ENCODE measurements around the gene CLCA4. TPM values are rescaled to one million over a fixed set of nuclear protein-coding genes. Genes with fewer than 3 reads are reported as not detected.

Gene CLCA4
- total and polyA plus RNA-seq, 8 donors: 0.05 to 0.36 (median 0.23) TPM; not detected in 5

DNA sequence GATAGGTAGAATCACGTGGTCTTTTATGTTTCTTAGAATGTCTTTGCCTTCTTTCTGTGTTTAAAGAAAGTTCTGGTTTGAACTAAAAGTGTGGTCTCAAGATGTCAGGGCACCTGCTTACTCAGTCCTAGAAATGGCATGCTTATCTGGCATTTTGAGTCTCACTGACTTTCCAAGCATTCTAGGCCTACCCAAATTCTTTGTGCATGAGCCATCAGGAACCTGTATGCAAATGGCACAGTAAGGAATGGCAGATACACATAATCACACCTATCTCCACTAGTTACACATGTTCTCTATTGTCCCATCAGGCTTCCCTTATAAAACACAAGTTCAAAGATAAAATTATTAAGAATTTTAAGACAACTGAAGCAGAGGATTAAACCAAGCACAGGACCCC lies 29.5 kb upstream of the CLCA4 start:
- DNase-seq (no peak), ATAC-seq (peak; percentile 90)
- Histone ChIP-seq H3K4me3 (no peak overlapping the region), H3K27ac (no peak overlapping the region), H3K9me3 (no peaks in the 10 kb centered on the region), H3K36me3 (no peaks in the 10 kb centered on the region), H3K27me3 (no peaks in the 10 kb centered on the region), H3K4me1 (no peaks in the 10 kb centered on the region)
- TF ChIP-seq, protein P1, sequence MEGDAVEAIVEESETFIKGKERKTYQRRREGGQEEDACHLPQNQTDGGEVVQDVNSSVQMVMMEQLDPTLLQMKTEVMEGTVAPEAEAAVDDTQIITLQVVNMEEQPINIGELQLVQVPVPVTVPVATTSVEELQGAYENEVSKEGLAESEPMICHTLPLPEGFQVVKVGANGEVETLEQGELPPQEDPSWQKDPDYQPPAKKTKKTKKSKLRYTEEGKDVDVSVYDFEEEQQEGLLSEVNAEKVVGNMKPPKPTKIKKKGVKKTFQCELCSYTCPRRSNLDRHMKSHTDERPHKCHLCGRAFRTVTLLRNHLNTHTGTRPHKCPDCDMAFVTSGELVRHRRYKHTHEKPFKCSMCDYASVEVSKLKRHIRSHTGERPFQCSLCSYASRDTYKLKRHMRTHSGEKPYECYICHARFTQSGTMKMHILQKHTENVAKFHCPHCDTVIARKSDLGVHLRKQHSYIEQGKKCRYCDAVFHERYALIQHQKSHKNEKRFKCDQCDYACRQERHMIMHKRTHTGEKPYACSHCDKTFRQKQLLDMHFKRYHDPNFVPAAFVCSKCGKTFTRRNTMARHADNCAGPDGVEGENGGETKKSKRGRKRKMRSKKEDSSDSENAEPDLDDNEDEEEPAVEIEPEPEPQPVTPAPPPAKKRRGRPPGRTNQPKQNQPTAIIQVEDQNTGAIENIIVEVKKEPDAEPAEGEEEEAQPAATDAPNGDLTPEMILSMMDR (IDR thresholded peaks at IDR 0.05): no peak
- intact Hi-C loops (cut with DNase I): no loop called here

DNA sequence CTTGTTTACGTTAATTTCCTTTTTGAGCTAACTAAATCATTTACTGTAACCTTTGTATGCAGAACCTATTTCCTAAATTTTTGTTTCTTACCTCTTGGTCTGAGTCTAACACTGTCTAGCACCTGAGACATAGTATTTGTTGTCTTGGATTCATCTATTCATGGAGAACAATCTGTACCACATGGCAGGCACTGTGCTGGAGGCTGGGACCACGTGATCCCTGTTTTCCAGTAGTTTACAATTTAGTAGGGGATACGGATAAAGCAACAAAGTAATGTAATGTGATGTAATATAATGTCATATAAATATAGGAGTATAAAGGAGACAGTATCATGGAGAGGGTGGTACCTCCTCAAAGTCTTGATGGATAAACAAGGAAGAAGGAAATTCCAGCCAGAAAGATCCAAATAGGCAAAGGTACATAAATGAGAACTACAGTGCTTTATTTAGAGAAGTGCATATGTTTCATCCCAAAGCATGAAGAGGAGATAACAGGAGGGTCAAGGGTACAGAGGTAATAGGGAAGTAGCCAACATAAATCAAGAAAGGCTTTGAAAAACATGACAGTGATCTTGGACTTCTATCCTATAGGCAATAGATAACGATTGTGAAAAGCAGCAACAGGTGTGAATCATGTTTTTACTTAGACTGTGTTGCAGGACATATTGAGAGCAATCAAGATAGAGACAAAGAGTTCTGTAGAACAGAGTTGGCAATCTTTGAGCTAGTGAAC lies 25.9 kb upstream of the CLCA4 start:
- intact Hi-C loops (cut with DNase I): no loop called here
- Histone ChIP-seq H3K4me1 (no peaks in the 10 kb centered on the region), H3K4me3 (no peak overlapping the region), H3K36me3 (no peaks in the 10 kb centered on the region), H3K9me3 (peaks cover 0 to 6% of the 10 kb centered on the region in 2 donors), H3K27me3 (no peaks in the 10 kb centered on the region), H3K27ac (no peak overlapping the region)
- TF ChIP-seq, protein P1 (IDR thresholded peaks at IDR 0.05): no peak
- no peak for DNase-seq
- no peak for ATAC-seq

- intact Hi-C loops (cut with DNase I): no loop called here
- no peaks in the 10 kb centered on the region for H3K36me3 ChIP-seq
- TF ChIP-seq, protein P1 (IDR thresholded peaks at IDR 0.05): no peak
- ATAC-seq (no peak), DNase-seq (no peak)
- no peak overlapping the region for H3K4me3 ChIP-seq
- H3K4me1 ChIP-seq: no peaks in the 10 kb centered on the region
- H3K27ac ChIP-seq: no peak overlapping the region
- peaks cover 0 to 6% of the 10 kb centered on the region in 2 donors for H3K9me3 ChIP-seq
- H3K27me3 ChIP-seq: no peaks in the 10 kb centered on the region
These were observed 25.4 kb upstream of the CLCA4 start for GRCh38 chr1:86521522-86521891.

GRCh38 chr1:86522240-86522639 lies 24.6 kb upstream of the CLCA4 start:
- ATAC-seq (no peak), DNase-seq (no peak)
- H3K4me1 ChIP-seq: no peaks in the 10 kb centered on the region
- intact Hi-C loops (cut with DNase I): no loop called here
- H3K4me3 ChIP-seq: no peak overlapping the region
- no peaks in the 10 kb centered on the region for H3K36me3 ChIP-seq
- H3K9me3 ChIP-seq: peaks cover 0 to 6% of the 10 kb centered on the region in 2 donors
- H3K27ac ChIP-seq: no peak overlapping the region
- H3K27me3 ChIP-seq: no peaks in the 10 kb centered on the region
- TF ChIP-seq, protein P1 (IDR thresholded peaks at IDR 0.05): no peak

GRCh38 chr1:86523670-86524354 lies 23.1 kb upstream of the CLCA4 start:
- Histone ChIP-seq H3K4me1 (no peaks in the 10 kb centered on the region), H3K9me3 (peaks cover 0 to 6% of the 10 kb centered on the region in 2 donors), H3K27me3 (no peaks in the 10 kb centered on the region), H3K27ac (no peak overlapping the region), H3K4me3 (no peak overlapping the region), H3K36me3 (no peaks in the 10 kb centered on the region)
- intact Hi-C loops (cut with DNase I): no loop called here
- TF ChIP-seq, protein P1 (IDR thresholded peaks at IDR 0.05): no peak
- DNase-seq: peak in 1 of 4 donors; percentile 71
- ATAC-seq: no peak

All from left lung (tissue), 10 donors.